ENCODE measurements around the gene FYN.

The FYN gene

GRCh38 chr6:111806561-111807497, 66.4 kb downstream of the FYN start:
- no peak for DNase-seq (ENCODE audit: low read depth)

DNA sequence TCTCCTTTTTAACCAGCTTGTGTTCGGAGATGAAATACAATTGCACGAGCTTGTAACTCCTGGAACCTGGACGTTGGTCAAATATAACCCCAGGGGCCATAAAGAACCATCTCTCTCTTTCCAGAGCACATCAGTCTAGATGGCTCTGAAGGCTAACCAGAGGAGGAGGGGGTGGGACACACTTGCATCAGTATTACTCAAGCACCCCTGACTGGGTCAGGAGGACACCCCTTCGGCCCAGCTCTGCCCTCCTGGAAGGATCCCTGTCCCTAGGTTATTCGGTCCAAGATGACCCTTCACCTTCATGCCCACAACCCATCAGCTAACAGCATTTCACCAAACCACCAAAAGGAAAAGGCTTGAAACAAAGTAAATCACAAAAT, 67.1 kb downstream of the FYN start:
- DNase-seq (ENCODE audit: low read depth) = no peak

GRCh38 chr6:111805511-111806164, 67.6 kb downstream of the FYN start:
- no peak for DNase-seq (ENCODE audit: low read depth)

GRCh38 chr6:111804627-111805235, 68.5 kb downstream of the FYN start:
- peak; percentile 41 for DNase-seq (ENCODE audit: low read depth)

DNA sequence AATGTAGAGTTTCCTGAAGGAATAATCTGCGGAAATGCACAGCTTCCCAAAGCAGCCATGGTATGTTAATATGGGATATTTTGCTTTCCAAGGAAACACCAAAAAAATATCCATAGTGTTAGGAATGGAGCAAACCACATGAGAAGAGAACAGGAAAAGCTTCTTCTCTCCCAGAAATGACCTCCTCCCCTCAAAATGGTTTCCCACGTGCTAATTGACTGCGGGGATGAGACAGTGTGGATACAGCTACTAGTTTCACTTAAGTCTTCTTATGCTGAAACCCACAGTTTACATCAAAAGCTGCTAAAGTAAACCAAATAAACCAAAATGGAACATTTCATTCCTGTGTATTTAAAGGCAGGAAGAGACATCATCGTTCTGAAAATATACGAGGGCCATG, 69.4 kb downstream of the FYN start:
- DNase-seq (ENCODE audit: low read depth) = no peak

DNA sequence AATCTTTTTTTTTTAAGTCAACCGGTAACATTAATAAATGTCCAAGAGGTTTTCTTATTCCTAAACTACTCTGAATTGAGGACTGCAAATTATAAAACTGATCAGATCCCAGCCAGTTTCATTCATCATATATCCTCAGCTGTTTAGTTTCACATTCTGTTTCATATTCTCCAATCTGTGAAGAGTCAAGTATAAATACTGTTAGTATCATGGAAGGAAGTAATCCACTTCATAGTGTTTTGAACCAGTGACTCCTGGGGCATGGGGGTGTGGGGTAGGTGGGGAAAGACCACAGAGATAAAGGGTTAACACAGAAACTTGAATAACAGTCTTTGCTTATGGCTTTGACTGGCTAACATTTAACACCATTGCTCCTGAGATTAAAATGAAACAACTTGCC, 69.9 kb downstream of the FYN start:
- no peak for DNase-seq (ENCODE audit: low read depth)

DNA sequence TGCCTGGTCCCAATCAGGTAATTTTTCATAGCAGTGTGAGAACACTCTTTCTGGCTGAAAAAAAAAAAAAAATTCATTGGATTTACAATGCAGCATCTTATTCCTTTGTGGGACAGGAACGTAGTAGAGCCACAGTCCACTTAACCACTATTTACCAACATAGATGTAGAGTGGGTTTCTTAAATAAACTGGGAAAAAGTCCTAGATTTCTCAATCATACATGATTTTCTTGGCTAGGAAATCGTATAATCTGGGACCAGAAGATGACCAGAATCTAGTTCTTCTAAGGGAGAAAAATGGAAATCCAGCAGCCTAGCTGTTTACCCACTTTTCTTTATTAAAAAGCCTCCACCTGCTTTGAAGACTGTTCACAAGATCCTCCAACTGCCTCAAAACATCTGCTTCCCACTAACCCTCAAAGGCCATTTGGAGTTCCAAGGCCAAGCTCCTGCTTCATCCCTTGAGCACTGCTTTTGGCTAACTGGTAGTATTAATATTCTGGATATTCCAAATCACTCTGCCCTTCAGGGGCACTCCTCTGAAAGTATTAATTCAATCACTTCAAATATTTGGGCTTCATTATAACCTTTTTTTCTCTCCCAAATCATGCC, 70.4 kb downstream of the FYN start:
- no peak for DNase-seq (ENCODE audit: low read depth)

- DNase-seq (ENCODE audit: low read depth) = no peak
Measured at GRCh38 chr6:111802015-111802414, 71.2 kb downstream of the FYN start.

- DNase-seq (ENCODE audit: low read depth) = no peak
Measured at GRCh38 chr6:111800821-111801220, 72.4 kb downstream of the FYN start.

GRCh38 chr6:111800259-111800765, 72.9 kb downstream of the FYN start:
- DNase-seq (ENCODE audit: low read depth) = no peak

- no peak for DNase-seq (ENCODE audit: low read depth)
Measured at GRCh38 chr6:111799576-111800258, 73.5 kb downstream of the FYN start.

- DNase-seq (ENCODE audit: low read depth) = no peak
Measured at GRCh38 chr6:111798281-111798725, 74.9 kb downstream of the FYN start.

- no peak for DNase-seq (ENCODE audit: low read depth)
Measured at GRCh38 chr6:111796310-111796918, 76.8 kb downstream of the FYN start.

- DNase-seq (ENCODE audit: low read depth) = no peak
Measured at GRCh38 chr6:111795558-111795957, 77.7 kb downstream of the FYN start.

DNA sequence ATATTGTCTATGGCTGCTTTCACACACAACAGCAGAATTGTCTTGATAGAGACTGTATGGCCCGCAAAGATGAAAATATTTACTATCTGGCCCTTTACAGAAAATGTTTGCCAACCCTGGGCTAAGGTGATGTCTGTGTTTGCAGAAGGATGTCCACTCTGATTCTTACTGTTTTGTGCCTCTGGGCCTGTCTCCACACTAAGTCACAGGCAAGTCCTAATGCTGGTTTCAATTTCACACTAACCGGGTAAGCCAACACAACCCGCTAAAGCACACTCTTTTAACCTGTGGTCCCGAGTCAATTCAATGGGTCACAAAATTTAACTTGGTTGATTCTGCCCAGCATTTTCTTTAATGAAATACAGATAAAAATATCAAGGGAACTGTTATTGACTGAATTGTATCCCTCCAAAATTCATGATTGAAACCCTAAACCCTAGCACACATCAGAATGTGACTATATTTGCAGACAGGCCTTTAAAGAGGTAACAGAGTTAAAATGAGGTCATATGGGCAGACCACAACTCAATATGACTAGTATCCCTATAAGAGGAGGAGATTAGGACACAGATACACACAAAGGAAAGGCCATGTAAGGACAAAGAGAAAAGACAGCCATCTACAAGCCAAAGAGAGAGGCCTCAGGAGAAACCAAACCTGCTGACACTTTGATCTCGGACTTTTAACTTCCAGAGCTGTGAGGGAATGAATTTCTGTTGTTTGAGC, 78.4 kb downstream of the FYN start:
- DNase-seq (ENCODE audit: low read depth) = no peak

DNA sequence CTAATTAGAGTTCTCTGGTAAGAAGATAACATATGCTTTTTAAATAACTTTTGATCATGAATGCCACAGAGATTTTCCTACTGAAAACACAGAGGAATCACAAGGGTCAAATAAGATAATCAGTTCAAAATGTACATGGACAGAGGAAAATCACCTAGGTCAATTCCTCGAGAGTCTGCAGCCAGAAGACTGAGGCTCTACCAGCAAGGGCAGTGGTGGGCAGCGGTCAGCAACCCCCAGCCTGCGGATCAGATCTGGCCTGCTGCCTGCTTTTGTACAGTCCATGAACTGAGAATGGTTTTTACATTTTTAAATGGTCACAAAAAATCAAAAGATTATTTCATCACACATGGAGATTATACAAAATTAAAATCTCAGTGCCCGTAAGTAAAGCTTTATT, 79.0 kb downstream of the FYN start:
- no peak for DNase-seq (ENCODE audit: low read depth)

- no peak for DNase-seq (ENCODE audit: low read depth)
Measured at GRCh38 chr6:111793711-111794111, 79.5 kb downstream of the FYN start.

- DNase-seq (ENCODE audit: low read depth) = no peak
Measured at GRCh38 chr6:111792914-111793700, 80.1 kb downstream of the FYN start.

GRCh38 chr6:111792241-111792640, 81.0 kb downstream of the FYN start:
- no peak for DNase-seq (ENCODE audit: low read depth)

DNA sequence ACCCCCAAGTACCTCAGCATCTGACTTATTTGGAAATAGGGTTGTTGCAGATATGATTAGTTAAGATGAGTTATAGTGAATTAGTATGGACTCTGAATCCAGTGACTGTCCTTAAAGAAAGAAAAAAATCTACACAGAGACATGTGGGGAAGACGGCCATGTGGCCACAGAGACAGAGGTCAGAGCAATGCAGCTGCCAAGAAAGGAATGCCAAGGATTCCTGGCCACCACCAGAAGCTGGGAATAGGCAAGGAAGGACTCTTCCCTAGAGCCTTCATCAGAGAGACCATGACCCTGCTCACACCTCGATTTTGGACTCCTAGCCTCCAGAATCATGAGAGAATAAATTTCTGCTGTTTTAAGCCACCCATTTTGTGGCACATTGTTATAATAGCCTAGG, 81.8 kb downstream of the FYN start:
- DNase-seq (ENCODE audit: low read depth) = no peak
